B cell (primary cell): ENCODE data around the gene PTS. TPM values are rescaled to one million over a fixed set of nuclear protein-coding genes. Genes with fewer than 3 reads are reported as not detected.

Experiments used
- ATAC-seq: fragments of 200-7000 bp; cut with Tn5 transposase; one replicate; pipeline ENCODE4 v1.10.0; 2021; ENCODE audit warnings: low read depth, mild to moderate bottlenecking, moderate number of reproducible peaks, moderate library complexity
- CTCF ChIA-PET: fragments of 350-600 bp; sonication (Branson Sonifier 250); formaldehyde crosslinking; loops from one replicate; lab custom pipeline; 2021; ENCODE audit warnings: antibody characterized with exemption, inconsistent platforms; lab: Charles Lee
- POLR2A ChIA-PET: fragments of 350-600 bp; sonication (Branson Sonifier 250); formaldehyde crosslinking; loops from one replicate; lab custom pipeline; 2021; ENCODE audit warnings: antibody characterized with exemption; lab: Charles Lee
- DNase-seq: peaks from one replicate; pipeline ENCODE4 v3.0.0; 2013
- H2AFZ ChIP-seq: 2 replicates; pipeline ENCODE4 v1.6.1; 2012; ENCODE audit warnings: mild to moderate bottlenecking, low read depth, low read length; ENCODE audit not compliant: insufficient read depth, poor library complexity, severe bottlenecking
- H3K27ac ChIP-seq, 2 donors: 1 replicate in 1 of 2; 2 replicates in 1 of 2; pipeline ENCODE4 v1.5.1; 2012 to 2013; ENCODE audit warnings: low read length in 2 of 2, mild to moderate bottlenecking in 2 of 2, moderate library complexity in 1 of 2
- H3K27me3 ChIP-seq, 4 experiments: fragments of 200-600 bp in 1 of 4; sonication (generic) in 1 of 4; replicated peaks in 1 of 4; 1 replicate in 2 of 4; 2 replicates in 2 of 4; pipeline versions ENCODE4 v1.6.1 to v1.7.0; 2013 to 2016; ENCODE audit warnings: low read length in 3 of 4, mild to moderate bottlenecking in 2 of 4, mixed read lengths in 1 of 4, moderate library complexity in 1 of 4; ENCODE audit not compliant: insufficient read depth in 4 of 4, control insufficient read depth in 3 of 4; ENCODE audit errors: control extremely low read depth in 1 of 4
- H3K36me3 ChIP-seq, 2 experiments: replicated peaks in 1 of 2; 1 replicate in 1 of 2; 2 replicates in 1 of 2; pipeline versions ENCODE4 v1.6.1 to v1.7.1; 2013; ENCODE audit warnings: low read length in 1 of 2; ENCODE audit not compliant: insufficient read depth in 2 of 2, control insufficient read depth in 1 of 2; ENCODE audit errors: control extremely low read depth in 1 of 2, extremely low read depth in 1 of 2
- H3K4me1 ChIP-seq, 2 donors: fragments of 200-600 bp in 1 of 2; sonication (generic) in 1 of 2; 1 replicate in 1 of 2; 2 replicates in 1 of 2; pipeline versions ENCODE4 v1.5.1 to v1.6.1; 2013 to 2017; ENCODE audit warnings: low read length in 2 of 2; ENCODE audit not compliant: control insufficient read depth in 2 of 2, insufficient read depth in 2 of 2
- H3K4me2 ChIP-seq: replicated peaks from 2 replicates; pipeline ENCODE3; 2012; ENCODE audit warnings: mild to moderate bottlenecking, low read depth, low read length; ENCODE audit not compliant: poor library complexity, severe bottlenecking
- H3K4me3 ChIP-seq, 5 experiments: fragments of 200-600 bp in 1 of 5; sonication (generic) in 1 of 5; 1 replicate in 3 of 5; 2 replicates in 2 of 5; pipeline versions ENCODE4 v1.5.1 to v1.7.0; 2011 to 2016; ENCODE audit warnings: low read length in 4 of 5, mild to moderate bottlenecking in 4 of 5, low read depth in 2 of 5, control low read depth in 1 of 5, moderate library complexity in 1 of 5; ENCODE audit not compliant: insufficient read depth in 1 of 5; ENCODE audit errors: control extremely low read depth in 1 of 5, extremely low read depth in 1 of 5
- H3K79me2 ChIP-seq: fragments of 200-600 bp; sonication (generic); one replicate; pipeline ENCODE4 v1.6.0; 2016; ENCODE audit warnings: low read length; ENCODE audit not compliant: control insufficient read depth, insufficient read depth
- H3K9ac ChIP-seq: fragments of 200-600 bp; sonication (generic); 2 replicates; pipeline ENCODE4 v1.6.1; 2017; ENCODE audit warnings: mild to moderate bottlenecking, low read length, moderate library complexity
- H3K9me3 ChIP-seq, 3 donors: one replicate each; pipeline versions ENCODE4 v1.6.1 to v1.7.1; 2013; ENCODE audit warnings: low read length in 2 of 3; ENCODE audit not compliant: control insufficient read depth in 2 of 3, insufficient read depth in 1 of 3; ENCODE audit errors: control extremely low read depth in 1 of 3
- H4K20me1 ChIP-seq: 2 replicates; pipeline ENCODE4 v1.6.0; 2012; ENCODE audit warnings: mild to moderate bottlenecking, low read length; ENCODE audit not compliant: insufficient read depth, control insufficient read depth, poor library complexity, severe bottlenecking
- H3K27ac Mint-ChIP-seq: one replicate; pipeline ENCODE4 v1.8.0; 2021; ENCODE audit warnings: mixed read lengths
- H3K27me3 Mint-ChIP-seq: one replicate; pipeline ENCODE4 v1.8.0; 2021; ENCODE audit warnings: mixed read lengths
- H3K4me1 Mint-ChIP-seq: one replicate; pipeline ENCODE4 v1.8.0; 2021; ENCODE audit warnings: mixed read lengths
- H3K4me3 Mint-ChIP-seq: one replicate; pipeline ENCODE4 v1.8.0; 2021; ENCODE audit warnings: mixed read lengths
- H3K9me3 Mint-ChIP-seq: one replicate; pipeline ENCODE4 v1.8.0; 2022; ENCODE audit warnings: mixed read lengths; ENCODE audit not compliant: insufficient read depth
- EZH2 ChIP-seq: IDR thresholded peaks from 2 replicates; pipeline ENCODE4 v1.6.1; 2012; ENCODE audit warnings: borderline replicate concordance, low read depth, mild to moderate bottlenecking, moderate library complexity, low read length; ENCODE audit not compliant: insufficient read depth, poor library complexity, severe bottlenecking
- WGBS: methylation state at CpG from one replicate; pipeline ENCODE4 v1.1.5; 2013; ENCODE audit warnings: missing lambda C conversion rate; ENCODE audit not compliant: insufficient coverage; 5-methylcytosine and 5-hydroxymethylcytosine counted together
- intact Hi-C: fragments of 100-400 bp; cut with micrococcal nuclease; formaldehyde crosslinking; loops from one replicate; pipeline ENCODE4 v1.10.0; 2022
- polyA plus RNA-seq: library from polyadenylated mRNA; depleted of rRNA; stranded (reverse); fragments of >200 nt; gene quantifications from 2 replicates; pipeline ENCODE4 v1.2.3, GENCODE V29; 2012
- total RNA-seq, 2 donors: library from RNA; stranded (reverse); fragments of 120-200 nt in 1 of 2; gene quantifications; 1 replicate in 1 of 2; 2 replicates in 1 of 2; pipeline versions ENCODE4 v1.2.3 to v1.2.4, GENCODE V29; 2013 to 2022
- TF ChIP-seq, protein P1 (sequence below): fragments of 200-600 bp; IDR thresholded peaks from one replicate; pipeline ENCODE4 v1.8.0; 2022; ENCODE audit warnings: antibody characterized with exemption, mild to moderate bottlenecking

Gene PTS
- total and polyA plus RNA-seq, 2 donors (not counting 1 experiment from before 2014, with no cell fraction given): 36.2 to 36.9 TPM

DNA sequence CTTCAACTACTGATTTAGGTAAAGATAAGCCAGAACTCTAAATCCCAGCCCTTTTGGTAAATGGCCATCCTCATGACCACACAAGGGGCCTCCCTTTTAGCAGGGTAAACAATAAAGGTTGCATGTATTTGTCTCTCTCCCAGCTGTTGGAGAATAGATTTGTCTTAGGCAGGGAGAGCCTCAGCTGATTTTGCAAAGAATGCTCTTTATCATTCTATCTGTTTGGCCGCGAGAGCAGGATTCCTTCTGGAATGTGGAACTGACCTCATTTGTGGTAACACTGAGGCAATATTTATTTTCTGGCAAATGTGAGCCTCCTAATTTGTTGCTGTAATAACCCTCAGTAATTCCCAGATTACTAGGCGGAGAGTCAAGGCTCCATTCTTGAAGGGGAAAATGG lies 15.3 kb downstream of the PTS start:
- no peaks in the 10 kb centered on the region for H3K27me3 Mint-ChIP-seq
- peaks cover 4% of the 10 kb centered on the region for H3K4me1 Mint-ChIP-seq
- TF ChIP-seq EZH2: no peak
- TF ChIP-seq, protein P1, sequence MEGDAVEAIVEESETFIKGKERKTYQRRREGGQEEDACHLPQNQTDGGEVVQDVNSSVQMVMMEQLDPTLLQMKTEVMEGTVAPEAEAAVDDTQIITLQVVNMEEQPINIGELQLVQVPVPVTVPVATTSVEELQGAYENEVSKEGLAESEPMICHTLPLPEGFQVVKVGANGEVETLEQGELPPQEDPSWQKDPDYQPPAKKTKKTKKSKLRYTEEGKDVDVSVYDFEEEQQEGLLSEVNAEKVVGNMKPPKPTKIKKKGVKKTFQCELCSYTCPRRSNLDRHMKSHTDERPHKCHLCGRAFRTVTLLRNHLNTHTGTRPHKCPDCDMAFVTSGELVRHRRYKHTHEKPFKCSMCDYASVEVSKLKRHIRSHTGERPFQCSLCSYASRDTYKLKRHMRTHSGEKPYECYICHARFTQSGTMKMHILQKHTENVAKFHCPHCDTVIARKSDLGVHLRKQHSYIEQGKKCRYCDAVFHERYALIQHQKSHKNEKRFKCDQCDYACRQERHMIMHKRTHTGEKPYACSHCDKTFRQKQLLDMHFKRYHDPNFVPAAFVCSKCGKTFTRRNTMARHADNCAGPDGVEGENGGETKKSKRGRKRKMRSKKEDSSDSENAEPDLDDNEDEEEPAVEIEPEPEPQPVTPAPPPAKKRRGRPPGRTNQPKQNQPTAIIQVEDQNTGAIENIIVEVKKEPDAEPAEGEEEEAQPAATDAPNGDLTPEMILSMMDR: no peak
- H3K4me1 ChIP-seq: peaks cover 2 to 5% of the 10 kb centered on the region in 2 donors
- no peak overlapping the region for H3K4me3 ChIP-seq
- ChIA-PET CTCF (interaction anchor here (0.7 to 2.0 kb wide), 4 partner anchors 11 to 38 kb away, joined by 3 to 6 read pairs (median 4); no protein-coding TSS in a partner anchor), POLR2A (no interaction called here)
- peaks cover 16 to 17% of the 10 kb centered on the region in 2 experiments for H3K36me3 ChIP-seq
- no peaks in the 10 kb centered on the region for H3K9me3 ChIP-seq
- H3K4me2 ChIP-seq: no peak overlapping the region
- no peak overlapping the region for H3K27ac ChIP-seq
- WGBS: 100% methylated on average over 2 of the region's 3 CpGs
- H3K4me3 Mint-ChIP-seq: no peak overlapping the region
- H3K9me3 Mint-ChIP-seq: no peaks in the 10 kb centered on the region
- no peak overlapping the region for H3K27ac Mint-ChIP-seq
- DNase-seq (no peak), ATAC-seq (no peak)
- H3K79me2 ChIP-seq: no peaks in the 10 kb centered on the region
- H3K27me3 ChIP-seq: no peaks in the 10 kb centered on the region
- H2AFZ ChIP-seq: no peak overlapping the region
- H3K9ac ChIP-seq: no peak overlapping the region
- H4K20me1 ChIP-seq: no peaks in the 10 kb centered on the region
- intact Hi-C loops: no loop called here

DNA sequence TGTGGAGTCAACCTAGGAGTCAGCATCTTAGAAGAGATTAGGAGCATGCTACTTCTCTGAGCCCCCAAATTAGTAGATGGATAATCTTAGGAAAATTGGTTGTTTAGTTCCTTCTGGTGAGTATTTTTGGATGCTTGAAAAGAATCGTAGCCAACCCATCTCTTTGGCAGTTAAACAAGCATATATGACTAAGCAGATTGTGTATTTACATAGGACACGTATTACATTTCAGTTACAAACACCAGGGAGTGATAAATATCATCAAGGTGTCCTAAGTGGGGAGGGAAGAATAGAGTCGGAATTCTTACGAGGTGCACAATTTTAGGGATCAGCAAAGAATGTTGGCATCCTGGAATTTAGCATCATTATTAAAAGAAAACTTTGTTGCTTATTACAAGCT lies 21.0 kb downstream of the PTS start:
- Mint-ChIP-seq H3K4me1 (no peaks in the 10 kb centered on the region), H3K27me3 (no peaks in the 10 kb centered on the region), H3K4me3 (no peak overlapping the region), H3K9me3 (no peaks in the 10 kb centered on the region), H3K27ac (no peak overlapping the region)
- POLR2A ChIA-PET: no interaction called here
- Histone ChIP-seq H3K9ac (no peak overlapping the region), H3K27ac (no peak overlapping the region), H3K79me2 (no peaks in the 10 kb centered on the region), H3K36me3 (peaks cover 0 to 5% of the 10 kb centered on the region in 2 experiments), H4K20me1 (no peaks in the 10 kb centered on the region), H3K4me2 (no peak overlapping the region), H3K9me3 (no peaks in the 10 kb centered on the region), H2AFZ (no peak overlapping the region), H3K4me1 (no peaks in the 10 kb centered on the region), H3K4me3 (no peak overlapping the region), H3K27me3 (no peaks in the 10 kb centered on the region)
- intact Hi-C loops: no loop called here
- CTCF ChIA-PET: no interaction called here
- DNase-seq (no peak), ATAC-seq (no peak)
- no CpG with 5 or more reads among the region's 4 CpGs for WGBS
- TF ChIP-seq EZH2: no peak
- TF ChIP-seq, protein P1: no peak
